GM21515 (cell line): Measurements from ENCODE around the gene TNS1.

Experiments used
- ATAC-seq: cut with Tn5 transposase; IDR thresholded peaks from one replicate; pipeline ENCODE4 v1.9.1; 2021; ENCODE audit not compliant: unreplicated experiment

TNS1 gene

DNA sequence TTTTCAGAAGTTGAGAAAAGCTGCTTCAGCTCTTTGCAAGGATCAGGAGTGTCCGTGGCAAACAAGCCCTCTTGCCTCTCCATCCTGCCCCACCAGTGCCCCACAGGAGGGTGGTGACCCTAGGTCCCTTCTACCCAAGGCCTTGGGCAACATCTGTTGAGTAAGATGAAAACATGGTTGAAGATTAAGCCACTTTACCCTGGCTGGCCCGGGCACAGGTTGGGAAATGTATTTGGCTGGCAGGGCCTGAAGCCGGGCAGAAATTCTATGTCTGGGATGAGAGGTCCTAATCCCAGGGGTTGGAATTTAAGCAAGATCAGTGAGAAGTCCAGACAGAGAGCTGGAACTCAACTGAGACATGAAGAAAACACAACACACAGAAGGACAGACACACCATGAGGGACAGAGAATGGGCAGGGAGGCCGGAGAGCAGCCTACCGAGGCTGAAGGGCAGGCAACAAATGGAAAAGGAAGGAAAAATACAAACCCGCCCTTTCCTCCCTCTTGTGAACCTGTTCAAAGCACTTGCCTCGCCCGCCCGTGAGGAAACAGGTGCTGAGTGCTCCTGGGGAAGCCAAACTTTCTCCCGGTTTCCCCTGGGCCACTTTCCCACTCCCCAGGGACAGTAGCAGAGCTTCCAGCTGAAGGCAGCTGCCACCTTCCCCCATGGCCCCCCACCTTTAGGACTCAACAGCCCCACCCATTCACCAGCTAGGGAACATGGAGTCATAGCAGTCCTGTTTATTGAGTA is 86.1 kb downstream of the TNS1 start:
- no peak for ATAC-seq

GRCh38 chr2:217915706-217916105 is 87.1 kb downstream of the TNS1 start:
- no peak for ATAC-seq

DNA sequence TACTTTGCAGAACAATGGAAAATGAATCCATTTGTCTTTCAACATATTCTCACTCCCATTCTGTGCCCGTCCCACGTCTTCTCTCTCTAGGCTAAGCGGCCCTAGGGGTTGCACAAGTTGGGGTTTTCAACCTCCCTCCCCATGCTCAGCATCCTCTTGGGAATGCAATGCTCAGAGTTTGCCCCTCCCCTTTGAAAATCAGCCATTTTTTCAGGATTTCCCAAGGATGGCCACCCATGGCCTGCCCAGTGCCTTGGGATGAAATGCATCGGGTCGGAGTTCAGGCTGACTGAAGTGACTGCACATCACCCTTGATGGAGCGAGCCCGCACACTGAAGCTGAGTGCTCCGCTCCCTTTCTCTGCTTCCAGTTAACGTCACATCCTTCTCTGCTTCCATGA is 87.9 kb downstream of the TNS1 start:
- ATAC-seq: no peak

- no peak for ATAC-seq
These were observed 88.7 kb downstream of the TNS1 start for GRCh38 chr2:217914078-217914477.

GRCh38 chr2:217913436-217913835 is 89.4 kb downstream of the TNS1 start:
- ATAC-seq: no peak

- no peak for ATAC-seq
These were observed 90.4 kb downstream of the TNS1 start for GRCh38 chr2:217912098-217913024.

- ATAC-seq: no peak
These were observed 91.3 kb downstream of the TNS1 start for GRCh38 chr2:217911283-217912097.

GRCh38 chr2:217910875-217911212 is 92.0 kb downstream of the TNS1 start:
- ATAC-seq: no peak

DNA sequence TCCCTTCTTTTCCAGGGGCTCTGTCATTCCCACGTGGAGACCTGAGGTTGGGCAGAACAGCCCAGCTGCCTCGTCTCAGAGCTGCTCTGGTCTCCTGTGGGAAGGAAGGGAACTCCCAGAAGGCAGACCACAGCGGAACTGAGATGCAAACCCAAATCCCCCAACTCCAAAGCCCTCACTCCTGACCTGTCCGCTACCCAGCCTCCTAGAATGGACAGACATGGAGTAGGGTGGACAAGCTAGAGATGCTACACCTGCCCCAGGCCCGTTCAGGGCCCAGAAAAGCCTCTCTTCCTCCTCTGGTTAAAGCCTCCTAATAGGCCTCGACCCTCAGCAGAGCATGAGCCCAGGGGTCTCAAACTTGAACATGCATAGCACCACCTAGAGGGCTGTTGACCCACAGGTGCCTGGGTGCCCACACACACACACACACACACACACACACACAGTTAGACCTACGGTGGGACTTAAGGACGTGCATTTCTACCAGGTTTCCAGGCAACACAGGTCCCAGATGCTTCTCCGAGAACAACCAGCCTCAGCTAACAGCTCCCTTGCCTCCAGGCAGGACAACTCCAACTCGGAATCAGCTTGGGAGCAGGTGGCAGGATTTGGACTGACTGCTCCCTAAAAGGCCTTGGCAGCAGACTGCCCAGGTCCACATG is 93.5 kb downstream of the TNS1 start:
- ATAC-seq: no peak

DNA sequence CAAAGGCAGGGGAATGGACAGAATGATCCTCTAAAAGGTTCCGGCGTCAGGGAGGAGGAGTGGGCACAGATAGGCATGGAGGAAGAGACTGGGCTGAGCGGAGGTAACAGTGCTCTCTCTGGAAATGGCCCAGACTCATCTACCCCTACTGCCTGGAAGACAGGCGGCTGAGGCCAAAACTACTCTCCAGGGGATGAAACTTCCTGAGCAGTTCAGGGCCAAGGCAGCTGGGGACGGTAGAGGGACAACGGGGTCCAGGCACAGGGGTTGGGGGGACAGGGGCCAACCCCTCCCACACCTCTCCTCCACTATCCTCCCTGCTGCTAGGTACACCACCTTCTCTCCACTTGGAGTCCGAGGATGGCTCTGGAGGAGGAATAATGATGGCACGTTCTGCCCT is 94.3 kb downstream of the TNS1 start:
- no peak for ATAC-seq

DNA sequence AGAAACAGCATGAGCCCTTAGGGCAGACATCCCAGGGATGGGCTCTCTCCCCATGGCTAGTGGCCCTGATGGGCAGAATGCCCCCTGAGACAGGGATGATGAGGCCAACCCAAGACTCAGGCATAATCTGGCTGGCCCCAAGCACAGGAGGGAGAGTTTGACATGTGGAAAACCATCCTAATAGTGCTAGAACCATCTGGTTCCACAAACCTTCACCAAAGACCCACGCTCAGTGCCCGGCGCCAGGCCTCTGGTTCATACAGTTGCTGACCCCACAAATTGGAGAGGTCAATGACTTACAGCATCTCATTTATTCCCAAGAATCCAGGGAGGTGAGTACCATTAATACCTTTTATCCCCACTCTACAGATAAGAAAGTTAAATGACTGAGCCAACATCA is 95.5 kb downstream of the TNS1 start:
- ATAC-seq: no peak

GRCh38 chr2:217906798-217907197 is 96.0 kb downstream of the TNS1 start:
- no peak for ATAC-seq

DNA sequence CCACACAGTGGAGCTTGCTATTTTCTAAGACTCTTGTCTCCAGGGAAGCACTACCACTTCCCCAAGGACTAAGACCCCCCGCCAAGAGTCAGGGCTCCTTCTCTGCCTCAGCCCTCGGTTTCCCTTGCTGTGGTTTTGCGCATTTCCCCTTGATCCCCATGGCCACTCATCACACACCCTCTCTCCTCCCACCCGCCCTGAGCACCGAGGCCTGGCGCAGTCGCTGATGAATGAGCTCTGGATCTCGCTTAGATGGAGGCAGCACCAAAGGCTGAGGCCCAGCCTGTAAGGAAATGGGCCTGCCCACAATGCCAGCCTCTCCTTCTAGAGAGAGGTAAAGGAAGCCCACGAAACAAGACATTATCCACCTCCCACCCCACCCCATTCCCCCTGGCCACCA is 96.9 kb downstream of the TNS1 start:
- ATAC-seq: no peak

DNA sequence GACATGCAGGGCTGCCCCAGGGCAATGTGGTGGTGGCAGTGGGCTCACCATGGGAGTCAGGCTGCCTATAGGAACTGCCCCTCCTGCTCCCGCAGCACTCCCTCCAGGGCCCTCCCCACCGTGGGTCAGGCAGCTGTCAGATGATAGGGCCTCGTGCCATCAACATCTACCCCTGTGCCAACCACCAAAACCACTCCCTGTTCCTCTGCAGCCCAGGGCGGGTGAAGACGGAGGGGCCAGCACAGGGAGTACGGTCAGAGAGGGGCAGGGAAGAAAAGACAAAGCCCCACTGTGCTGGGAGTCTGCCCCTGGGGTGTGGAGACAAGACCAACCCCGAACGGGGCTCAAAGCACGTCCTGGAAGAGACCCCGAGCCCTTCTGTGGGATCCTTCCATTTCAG is 97.4 kb downstream of the TNS1 start:
- no peak for ATAC-seq

- ATAC-seq: no peak
These were observed 98.2 kb downstream of the TNS1 start for GRCh38 chr2:217904614-217904965.

DNA sequence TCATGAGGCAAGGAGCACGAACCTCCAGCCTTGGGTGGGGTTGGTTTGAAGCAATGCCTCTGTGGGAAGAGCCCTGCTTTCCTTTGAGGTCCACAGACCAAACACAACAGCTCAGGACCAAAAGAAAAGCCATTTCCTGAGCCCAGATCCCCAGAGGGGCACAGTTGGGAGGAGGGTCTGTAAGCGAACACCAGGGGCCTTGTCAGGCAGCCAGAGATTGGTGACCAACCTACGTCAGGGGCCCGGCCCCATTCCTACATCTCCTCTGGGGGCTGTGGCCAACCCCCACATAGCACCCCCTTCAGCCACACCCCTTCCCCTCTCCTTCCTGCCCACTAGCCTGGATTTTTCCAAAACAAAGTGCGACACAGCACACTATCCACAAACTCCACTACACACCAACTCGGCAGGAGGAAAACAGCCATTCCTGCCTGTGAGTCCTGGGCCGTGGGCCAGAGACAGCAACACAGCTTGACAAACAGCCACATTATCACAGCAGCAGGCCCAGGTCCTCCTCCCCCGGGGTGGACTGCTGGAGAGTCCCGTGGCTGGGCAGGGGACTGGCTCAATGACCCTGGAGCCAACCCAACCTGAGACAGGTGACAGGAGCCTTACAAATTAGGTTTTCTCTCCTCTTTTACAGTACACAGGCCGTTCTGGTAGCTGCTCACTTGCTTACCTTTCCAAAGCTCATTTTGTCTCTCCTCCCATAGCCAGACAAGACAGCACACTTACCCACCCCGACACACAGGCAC is 98.8 kb downstream of the TNS1 start:
- no peak for ATAC-seq

DNA sequence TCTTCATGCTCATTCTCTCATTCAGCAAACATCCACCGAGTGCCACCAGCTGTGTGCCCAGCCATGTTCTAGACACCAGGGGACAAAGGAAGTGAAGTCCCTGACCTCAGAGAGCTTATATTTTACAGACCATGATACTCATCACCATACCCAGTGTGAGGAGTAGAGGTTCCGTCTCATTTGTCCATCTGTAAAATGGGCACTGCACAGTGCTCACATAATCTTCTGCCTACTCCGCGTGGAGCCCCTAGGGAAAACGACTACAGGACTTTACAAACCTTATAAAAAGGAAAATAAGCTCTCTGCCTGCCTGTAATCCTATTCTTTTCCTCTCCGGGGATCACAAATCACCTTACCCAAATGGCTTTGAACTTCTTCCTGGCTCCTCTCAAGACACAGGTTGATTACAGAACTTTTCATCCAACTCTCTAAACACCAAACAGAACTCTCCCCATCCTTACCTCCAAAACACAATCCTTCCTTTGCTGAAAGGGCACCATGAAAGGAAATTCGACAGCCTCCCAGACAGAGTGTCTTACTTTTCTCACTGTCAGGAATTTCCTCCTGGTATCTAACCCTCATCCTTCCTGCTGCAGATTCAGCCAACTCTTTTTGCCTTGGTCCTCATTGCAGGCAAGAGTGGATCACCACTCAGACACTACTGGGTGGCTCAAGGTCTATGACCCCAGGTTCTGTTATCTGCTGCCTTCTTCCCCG is 99.5 kb downstream of the TNS1 start:
- no peak for ATAC-seq

DNA sequence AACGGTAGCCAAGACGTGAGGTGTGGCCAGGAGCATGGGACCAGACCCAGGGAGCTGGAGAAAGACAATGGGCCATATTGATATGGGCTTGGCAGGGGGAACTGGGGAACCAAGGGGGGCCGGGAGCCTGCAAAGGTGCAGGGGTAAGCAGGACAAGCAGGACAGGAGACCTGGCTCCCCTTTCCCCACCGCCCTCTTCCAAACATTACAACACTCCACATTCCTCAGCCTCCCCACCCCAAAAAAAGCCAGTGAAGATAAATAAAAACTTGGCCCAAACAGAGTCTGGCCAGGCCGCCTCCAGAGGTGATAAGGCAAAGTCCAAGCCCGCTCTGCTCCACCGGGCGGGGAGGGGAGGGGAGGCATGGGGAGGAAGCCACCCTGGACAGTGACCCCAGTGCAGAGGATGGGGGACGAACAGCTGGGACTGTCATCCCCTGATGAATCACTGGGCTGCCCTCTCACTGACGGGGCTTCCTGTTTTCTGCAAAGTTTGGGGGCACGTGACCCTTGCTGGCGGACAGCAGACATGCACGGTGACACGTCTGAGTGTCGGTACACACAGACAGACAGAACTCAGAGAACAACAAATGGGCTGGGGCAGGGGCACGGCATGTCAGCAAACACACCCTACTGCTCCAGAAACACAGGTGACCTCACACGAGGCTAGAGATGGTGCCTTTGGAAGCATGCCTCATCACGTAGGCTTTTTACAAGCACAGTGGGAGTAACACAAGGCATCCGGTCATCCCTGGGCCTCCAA is 100.2 kb downstream of the TNS1 start:
- no peak for ATAC-seq

DNA sequence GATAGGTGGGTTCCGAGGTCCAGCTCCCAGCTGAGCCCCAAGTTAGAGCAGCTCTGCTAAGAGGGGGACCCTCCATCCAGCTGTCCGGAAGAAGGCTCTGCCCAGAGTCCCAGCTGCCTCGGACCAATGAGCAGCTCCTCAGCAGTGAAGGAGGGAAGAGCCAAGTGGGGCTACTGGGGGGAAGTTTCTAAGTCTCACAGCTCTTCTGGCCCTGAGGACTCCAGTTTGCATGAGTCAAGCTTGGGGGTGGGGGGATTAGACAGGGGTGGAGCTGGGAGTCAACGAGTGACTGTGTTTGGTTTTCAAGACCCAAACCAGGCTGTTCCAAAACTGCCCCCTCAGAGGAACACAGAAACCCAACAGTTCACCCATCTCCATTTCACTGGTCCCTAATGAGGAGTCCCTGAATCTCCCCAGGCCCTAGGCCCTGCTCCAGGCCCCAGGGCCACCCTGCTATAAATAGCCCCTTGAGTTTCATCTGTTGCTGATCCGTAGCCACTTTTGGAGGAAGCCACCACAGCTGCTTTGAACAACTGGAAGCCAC is 100.9 kb downstream of the TNS1 start:
- no peak for ATAC-seq
